GM23338 (cell line): ENCODE measurements around the gene ZNF605.

ENCODE experiments used
- CREB1 ChIP-seq: fragments of 250-450 bp; sonication (Bioruptor Pico); IDR thresholded peaks from 2 replicates; pipeline ENCODE4 v1.5.0; 2020; ENCODE audit warnings: low read depth, mild to moderate bottlenecking, moderate library complexity
- CTCF ChIP-seq, 2 experiments: fragments of 200-600 bp in 1 of 2; sonication (generic) in 1 of 2; conservative IDR thresholded peaks; 2 replicates each; pipeline versions ENCODE4 v1.5.1 to v1.6.1; 2016 to 2017; ENCODE audit warnings: antibody characterized with exemption in 2 of 2, low read depth in 2 of 2, mild to moderate bottlenecking in 2 of 2, moderate library complexity in 1 of 2
- ETS1 ChIP-seq: IDR thresholded peaks from 2 replicates; pipeline ENCODE4 v1.6.1; 2016; ENCODE audit warnings: antibody characterized with exemption
- EZH2 ChIP-seq: fragments of 200-600 bp; sonication (generic); IDR thresholded peaks from one replicate; pipeline ENCODE4 v1.8.0; 2017; ENCODE audit warnings: antibody characterized with exemption, mild to moderate bottlenecking, low read depth; ENCODE audit not compliant: unreplicated experiment
- EZH2phosphoT487 ChIP-seq: fragments of 200-600 bp; sonication (generic); IDR thresholded peaks from one replicate; pipeline ENCODE4 v1.8.1; 2018; ENCODE audit warnings: antibody characterized with exemption; ENCODE audit not compliant: unreplicated experiment
- JUNB ChIP-seq: IDR thresholded peaks from one replicate; pipeline ENCODE4 v1.6.1; 2016; ENCODE audit warnings: antibody characterized with exemption; ENCODE audit not compliant: unreplicated experiment
- NANOG ChIP-seq: IDR thresholded peaks from 2 replicates; pipeline ENCODE4 v1.6.1; 2016; ENCODE audit warnings: antibody characterized with exemption, borderline replicate concordance
- POLR2AphosphoS5 ChIP-seq: IDR thresholded peaks from 2 replicates; pipeline ENCODE4 v1.6.1; 2016; ENCODE audit warnings: antibody characterized with exemption, low read depth
- REST ChIP-seq: IDR thresholded peaks from one replicate; pipeline ENCODE4 v1.6.1; 2018; ENCODE audit warnings: antibody characterized with exemption; ENCODE audit not compliant: unreplicated experiment
- STAT1 ChIP-seq: IDR thresholded peaks from one replicate; pipeline ENCODE4 v1.6.1; 2016; ENCODE audit warnings: antibody characterized with exemption; ENCODE audit not compliant: unreplicated experiment
- ZNF114 ChIP-seq: fragments of 250-450 bp; sonication (Bioruptor Pico); IDR thresholded peaks from 2 replicates; pipeline ENCODE4 v1.5.0; 2020; ENCODE audit warnings: mild to moderate bottlenecking, moderate library complexity
- ZNF331 ChIP-seq: fragments of 250-450 bp; sonication (Bioruptor Pico); IDR thresholded peaks from 2 replicates; pipeline ENCODE4 v1.5.0; 2020; ENCODE audit warnings: low read depth, mild to moderate bottlenecking, moderate library complexity
- ZNF462 ChIP-seq: fragments of 250-450 bp; sonication (Bioruptor Pico); IDR thresholded peaks from 2 replicates; pipeline ENCODE4 v1.5.0; 2020; ENCODE audit warnings: mild to moderate bottlenecking, moderate library complexity

GRCh38 chr12:132972374-132972773, 16.3 kb upstream of the ZNF605 start:
- TF ChIP-seq CREB1 (CRISPR knock-in tag) = no peak
- no peak for TF ChIP-seq CTCF (conservative IDR thresholded peaks at IDR 0.05; ENCODE audit: low read depth in 2 of 2)
- no peak for TF ChIP-seq ETS1
- no peak for TF ChIP-seq EZH2
- TF ChIP-seq POLR2AphosphoS5 = no peak
- TF ChIP-seq EZH2phosphoT487 = no peak
- TF ChIP-seq ZNF462 = no peak
- no peak for TF ChIP-seq JUNB
- TF ChIP-seq REST = no peak
- TF ChIP-seq STAT1 = no peak
- no peak for TF ChIP-seq NANOG
- TF ChIP-seq ZNF331 = no peak
- TF ChIP-seq ZNF114 (CRISPR knock-in tag) = no peak
